ENCODE data around the gene PRKN. TPM values are rescaled to one million over a fixed set of nuclear protein-coding genes. Genes with fewer than 3 reads are reported as not detected.

Gene PRKN
- total and polyA plus RNA-seq, 9 of the 15 experiments (the other 6 are each of a cell fraction or from before 2014, with no cell fraction given): 0.03 to 0.96 (median 0.15) TPM; not detected in 2

DNA sequence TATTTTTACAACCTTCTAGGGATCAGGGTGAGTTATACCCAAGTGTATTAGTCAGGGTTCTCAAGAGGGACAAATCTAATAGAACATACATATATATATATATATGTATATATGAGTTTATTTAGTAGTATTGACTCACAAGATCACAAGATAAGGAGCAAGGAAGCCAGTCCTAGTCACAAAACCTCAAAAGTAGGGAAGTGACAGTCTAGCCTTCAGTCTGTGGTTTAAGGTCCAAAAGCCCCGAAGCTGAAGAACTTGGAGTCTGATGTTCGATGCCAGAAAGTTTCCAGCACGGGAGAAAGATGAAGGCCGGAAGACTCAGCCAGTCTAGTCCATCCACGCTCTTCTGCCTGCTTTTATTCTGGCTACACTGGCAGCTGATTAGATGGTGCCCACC lies 821.0 kb downstream of the PRKN start:
- H3K9ac ChIP-seq (ENCODE audit: insufficient read depth in 1 of 2, low read depth in 2 of 2, low read length in 2 of 2): no peak overlapping the region
- 3% methylated on average over 5 of the region's 5 CpGs for WGBS (ENCODE audit: insufficient coverage, low coverage, missing lambda C conversion rate)
- POLR2A ChIA-PET: no interaction called here
- intact Hi-C loops (cut with micrococcal nuclease) (no loop called here), in situ Hi-C loops (cut with MboI) (no loop called here)
- no peak for DNase-seq (ENCODE audit: extremely low read depth in 1 of 4, low spot score in 3 of 4)
- CTCF ChIA-PET (ENCODE audit: low intra/inter-chr PET ratio): no interaction called here
- no peak overlapping the region for H2AFZ ChIP-seq (ENCODE audit: low read depth, low read length)
- BruUV-seq (replicated peaks): no TSS peak
- no peaks in the 10 kb centered on the region for H3K4me1 ChIP-seq (replicated peaks in 1 of 2; ENCODE audit: control insufficient read depth in 2 of 2, insufficient read depth in 2 of 2, low read length in 2 of 2)
- H3K27me3 ChIP-seq (ENCODE audit: control insufficient read depth in 2 of 2, insufficient read depth in 2 of 2, low read length in 2 of 2): no peaks in the 10 kb centered on the region
- H3K9me3 ChIP-seq (replicated peaks; ENCODE audit: control insufficient read depth, insufficient read depth, low read depth, low read length): no peaks in the 10 kb centered on the region
- H4K20me1 ChIP-seq (replicated peaks; ENCODE audit: control insufficient read depth, insufficient read depth, low read length): no peaks in the 10 kb centered on the region
- no peaks in the 10 kb centered on the region for H3K36me3 ChIP-seq (ENCODE audit: control insufficient read depth, insufficient read depth, low read length)
- no peak overlapping the region for H3K4me2 ChIP-seq (ENCODE audit: insufficient read depth, low read length)
- TF ChIP-seq RAD21 (CRISPR knock-in tag; conservative IDR thresholded peaks at IDR 0.05 in 1 of 2, IDR thresholded peaks at IDR 0.05 in 1 of 2): no peak
- TF ChIP-seq CEBPB (tag; IDR thresholded peaks at IDR 0.05): no peak
- TF ChIP-seq ZNF699 (CRISPR knock-in tag; IDR thresholded peaks at IDR 0.05; ENCODE audit: insufficient replicate concordance): no peak
- TF ChIP-seq ZNF592 (IDR thresholded peaks at IDR 0.05): no peak
- no peak for TF ChIP-seq SMAD3 (CRISPR knock-in tag; conservative IDR thresholded peaks at IDR 0.05)
- no peak for TF ChIP-seq SIRT6 (IDR thresholded peaks at IDR 0.05; ENCODE audit: low read depth, low read length)
- TF ChIP-seq ZNF121 (CRISPR knock-in tag; conservative IDR thresholded peaks at IDR 0.05): no peak
- no peak for TF ChIP-seq C11orf30 (IDR thresholded peaks at IDR 0.05; ENCODE audit: low read depth)
- no peak for TF ChIP-seq ZNF282 (CRISPR knock-in tag; IDR thresholded peaks at IDR 0.05)
- TF ChIP-seq PURB (CRISPR knock-in tag; IDR thresholded peaks at IDR 0.05; ENCODE audit: low read depth): no peak
- TF ChIP-seq NR2C2 (CRISPR knock-in tag; IDR thresholded peaks at IDR 0.05): no peak
- no peak for TF ChIP-seq NR2C2 (tag; IDR thresholded peaks at IDR 0.05)
- H3K79me2 ChIP-seq (ENCODE audit: control insufficient read depth, insufficient read depth, low read length): no peaks in the 10 kb centered on the region
- ATAC-seq: no peak
- no peak overlapping the region for H3K4me3 ChIP-seq
- H3K9me1 ChIP-seq (ENCODE audit: control insufficient read depth, insufficient read depth, low read length): no peaks in the 10 kb centered on the region
- FAIRE-seq: no peak
- no peak overlapping the region for H3K27ac ChIP-seq (ENCODE audit: extremely low read depth, low read depth, low read length)
